ENCODE data around the gene AHSG.

- TF ChIP-seq POLR2A (IDR thresholded peaks at IDR 0.05; ENCODE audit: low read length) (no peak), GATA1 (IDR thresholded peaks at IDR 0.05; ENCODE audit: low read depth, low read length) (no peak)
These were observed 9.7 kb upstream of the AHSG start for GRCh38 chr3:186603159-186603558.
